HG03432 (cell line): ENCODE results near the gene TNS1.
A peak's percentile ranks its signal among the peaks of the same experiment; 100 is the strongest.

ENCODE experiments used
- ATAC-seq: cut with Tn5 transposase; IDR thresholded peaks from one replicate; pipeline ENCODE4 v1.9.1; 2021; ENCODE audit warnings: mild to moderate bottlenecking, moderate library complexity; ENCODE audit not compliant: unreplicated experiment

TNS1 gene

DNA sequence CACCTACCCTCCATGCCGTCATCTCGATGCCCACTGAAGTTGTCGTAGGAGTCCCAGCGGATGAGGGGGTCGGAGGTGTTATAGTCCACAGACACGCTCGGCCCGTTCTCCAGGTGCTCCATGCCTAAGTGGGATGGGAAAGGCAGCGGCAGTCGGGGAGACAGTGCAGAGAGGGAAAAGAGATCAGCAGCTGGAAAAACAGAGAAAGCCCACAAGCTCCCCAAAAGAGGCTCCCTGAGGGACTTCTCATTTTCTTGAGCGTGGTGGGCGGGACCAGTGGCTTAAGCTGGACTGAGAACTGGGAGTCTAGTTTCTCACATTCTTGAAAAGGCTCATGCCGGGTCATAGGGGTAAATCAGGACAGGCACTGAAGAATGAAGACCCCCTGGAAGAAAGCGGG lies 121.9 kb downstream of the TNS1 start:
- no peak for ATAC-seq

DNA sequence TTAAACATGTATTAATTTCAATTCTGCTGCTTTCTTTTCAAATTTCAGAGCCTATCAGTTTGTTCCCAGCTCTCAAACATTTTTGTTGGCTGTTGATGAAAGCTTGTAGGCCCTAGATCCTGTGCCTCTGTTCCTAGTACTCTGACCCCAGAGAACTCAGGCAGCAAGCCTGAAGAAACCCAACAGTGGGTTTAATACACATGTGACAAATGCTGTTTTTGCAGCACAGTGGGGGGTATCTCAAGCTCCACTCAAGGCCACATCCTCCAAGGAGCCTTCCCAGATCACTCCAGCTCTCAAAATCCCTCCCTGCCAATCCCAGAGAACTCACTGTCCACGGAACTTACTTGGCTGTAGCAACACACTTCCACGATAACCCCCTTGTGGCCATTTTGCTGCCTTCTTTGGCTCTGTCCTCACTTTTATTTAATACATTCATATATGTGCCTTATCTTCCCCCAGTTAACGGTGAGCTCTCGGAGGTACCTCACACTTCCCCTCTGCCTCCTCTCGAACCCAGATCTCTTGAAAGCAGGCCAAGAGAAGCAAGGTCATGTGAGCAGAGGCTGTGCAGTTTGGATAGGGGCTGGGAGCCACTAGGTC lies 122.4 kb downstream of the TNS1 start:
- ATAC-seq = no peak

DNA sequence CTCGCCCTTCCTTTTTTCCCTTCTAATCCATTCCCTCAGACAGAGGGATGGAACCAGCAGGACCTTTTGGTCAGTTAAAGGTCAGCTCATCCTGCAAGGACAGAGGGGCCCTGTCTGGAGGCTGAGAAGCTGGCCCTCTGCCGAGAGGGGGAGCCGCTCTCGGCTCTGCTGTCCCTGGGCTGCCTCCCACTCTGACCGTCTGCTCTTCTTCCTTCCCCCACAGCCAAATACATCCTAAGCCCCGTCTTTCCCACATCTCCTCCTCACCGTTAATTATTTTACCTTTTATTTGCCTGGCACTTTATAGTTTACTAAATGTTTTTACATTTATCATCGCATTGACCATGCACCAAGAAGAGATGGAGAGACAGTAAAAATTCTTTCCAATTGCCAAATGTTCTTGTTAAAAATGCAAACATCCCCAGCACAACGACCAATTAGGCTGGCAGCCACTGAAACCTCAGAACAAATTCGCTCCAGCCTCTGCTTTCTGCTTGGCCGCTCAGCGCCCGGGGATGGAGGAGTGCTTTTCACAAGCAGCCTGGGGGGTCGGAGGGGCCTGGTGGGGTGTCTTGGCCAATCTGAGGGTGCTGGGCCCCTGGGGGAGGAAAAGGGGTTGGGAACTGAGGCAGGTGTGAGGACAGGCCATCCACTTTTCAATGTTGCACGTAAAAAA lies 123.7 kb downstream of the TNS1 start:
- no peak for ATAC-seq

DNA sequence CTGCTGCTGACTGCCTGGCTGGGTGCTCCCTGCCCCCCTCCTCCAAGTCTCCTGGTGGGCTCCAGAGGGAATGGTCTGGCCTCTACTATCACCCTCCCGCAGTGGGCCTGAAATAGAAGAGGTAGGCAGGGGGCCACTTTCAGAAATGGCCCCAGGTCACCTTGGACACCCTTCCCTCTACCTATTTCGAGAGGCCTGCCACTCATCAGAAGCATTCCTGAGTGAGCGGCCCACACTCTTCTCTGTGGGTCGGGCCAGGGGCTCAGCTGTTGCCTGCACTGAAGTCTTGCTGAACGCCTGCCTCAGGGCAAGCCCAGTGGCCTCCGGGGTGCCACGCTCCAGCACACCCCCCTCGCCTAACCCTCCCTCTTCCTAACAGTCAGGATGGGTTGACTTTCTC lies 124.9 kb downstream of the TNS1 start:
- ATAC-seq = no peak

DNA sequence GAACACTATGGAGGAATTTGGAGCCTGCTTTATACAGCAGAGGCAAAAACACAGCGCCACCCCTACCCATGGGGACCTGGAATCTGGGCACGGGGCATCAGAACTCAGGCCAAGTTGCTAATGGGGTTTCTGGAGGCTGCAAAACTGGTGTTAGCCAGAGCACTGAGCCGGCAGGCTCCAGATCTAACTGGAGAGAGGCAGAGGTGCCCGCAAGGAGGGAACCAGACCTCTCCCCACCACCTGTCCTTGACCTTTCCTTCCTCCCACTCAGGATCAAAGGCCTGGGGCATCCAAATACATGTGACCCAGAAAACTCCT lies 126.6 kb downstream of the TNS1 start:
- no peak for ATAC-seq

DNA sequence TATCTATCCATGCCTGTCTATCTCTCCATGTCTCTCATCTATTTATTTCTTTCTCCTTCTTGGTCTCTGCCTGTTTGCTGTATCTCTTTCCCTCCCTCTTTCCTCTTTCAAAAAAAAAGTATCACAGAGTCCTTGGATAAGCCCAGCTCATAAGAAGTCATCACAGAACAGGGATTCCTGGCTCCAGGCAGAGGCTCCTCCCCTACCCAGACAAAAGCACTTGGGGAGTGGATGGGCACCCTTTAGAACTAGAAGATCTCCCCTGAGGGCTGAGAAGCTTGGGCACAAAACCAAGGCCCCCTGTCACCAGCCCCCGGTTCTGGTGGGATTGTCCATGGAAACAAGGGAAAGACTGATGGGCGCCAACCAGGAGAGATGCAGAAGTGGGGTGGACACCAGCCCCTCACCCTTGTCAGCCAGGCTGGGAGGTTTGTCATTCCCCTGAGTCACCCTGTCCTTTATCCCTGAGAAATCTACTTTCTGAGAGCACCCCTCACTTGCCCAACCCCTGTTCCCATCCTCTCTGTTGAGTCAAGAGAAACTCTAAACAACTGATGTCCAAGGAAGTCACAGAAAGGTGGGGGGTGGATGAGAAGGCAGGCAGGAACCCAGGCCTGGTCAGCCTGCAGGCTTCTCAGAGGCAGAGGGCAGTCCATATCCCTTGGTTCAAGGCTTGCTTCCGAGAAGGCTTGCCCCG lies 127.1 kb downstream of the TNS1 start:
- ATAC-seq = no peak

DNA sequence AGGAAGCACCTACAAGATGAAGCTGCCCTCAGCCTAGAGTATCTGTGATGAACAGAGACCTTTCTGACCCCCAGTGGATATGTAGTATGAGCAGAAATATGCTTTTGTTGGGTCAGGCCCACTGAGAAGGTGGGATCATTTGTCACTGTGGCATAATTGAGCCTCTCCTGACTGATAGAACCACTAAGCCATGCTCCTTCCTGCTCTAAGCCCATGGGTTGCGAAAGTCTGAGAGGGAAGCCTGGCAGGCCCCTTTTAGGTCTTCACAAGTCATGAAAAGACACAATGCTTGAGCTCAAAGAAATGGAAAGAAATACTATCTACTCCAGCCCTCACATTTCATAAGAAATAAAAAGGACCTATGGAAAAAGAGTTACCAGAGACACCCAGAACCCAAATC lies 127.7 kb downstream of the TNS1 start:
- no peak for ATAC-seq

DNA sequence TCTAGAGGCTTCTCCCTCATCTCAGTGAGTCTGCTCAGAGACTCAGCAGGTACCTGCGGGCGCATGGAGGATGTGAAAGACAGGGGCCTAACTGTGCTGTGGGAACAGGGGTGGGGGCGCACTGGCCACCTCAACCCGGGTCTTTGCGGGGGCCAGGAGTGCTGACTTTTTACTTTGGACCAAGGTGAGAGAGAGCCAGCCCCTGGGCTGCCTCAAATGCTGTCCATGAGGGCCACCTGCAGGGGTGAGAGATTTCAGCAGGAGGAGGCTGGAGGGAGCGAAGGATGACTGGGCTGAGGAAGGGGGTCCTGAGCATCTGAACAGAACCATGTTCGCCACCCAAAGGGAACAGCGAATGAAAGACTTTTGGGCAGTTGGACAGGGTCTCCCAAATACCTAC lies 129.4 kb downstream of the TNS1 start:
- no peak for ATAC-seq

DNA sequence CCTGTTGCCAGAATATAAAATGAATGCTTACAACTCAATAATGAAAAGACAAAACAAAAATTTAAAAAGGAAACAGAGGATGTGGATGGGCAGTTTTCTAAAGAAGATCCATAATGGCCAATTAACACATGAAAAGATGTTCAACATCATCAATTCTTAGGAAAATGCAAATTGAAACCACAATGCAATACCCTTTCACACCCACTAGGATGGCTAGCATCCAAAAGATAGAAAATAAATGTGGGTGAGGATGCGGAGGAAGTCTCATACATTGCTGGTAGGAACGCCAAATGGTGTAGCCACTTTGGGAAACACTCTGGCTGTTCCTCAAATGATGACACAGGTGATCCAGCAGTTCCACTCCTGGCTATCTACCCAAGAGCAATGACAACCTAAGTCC lies 130.5 kb downstream of the TNS1 start:
- no peak for ATAC-seq

DNA sequence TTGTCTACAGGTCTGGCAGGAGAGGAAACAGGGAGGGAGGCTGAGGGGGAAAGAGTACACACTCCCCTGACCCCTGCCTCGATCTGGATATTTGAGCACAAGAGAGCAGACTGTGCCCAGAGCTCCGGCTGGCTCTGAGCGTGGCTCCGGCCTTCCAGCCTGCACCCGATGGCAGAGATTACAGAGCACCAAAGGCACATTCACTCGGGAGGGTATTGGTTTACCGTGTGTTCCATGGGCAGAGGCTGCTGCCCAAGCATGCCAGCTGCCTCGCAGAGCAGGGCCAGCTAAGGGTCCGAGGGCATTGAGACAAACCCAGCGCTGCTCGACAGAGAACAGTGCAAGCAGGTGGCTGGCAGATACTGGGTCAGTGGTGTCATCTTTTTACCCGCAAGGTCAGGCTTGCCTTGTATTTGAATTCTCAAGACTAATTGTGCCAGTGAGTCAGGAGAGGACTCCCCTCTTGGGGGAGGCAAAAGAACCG lies 132.2 kb downstream of the TNS1 start:
- ATAC-seq = no peak

DNA sequence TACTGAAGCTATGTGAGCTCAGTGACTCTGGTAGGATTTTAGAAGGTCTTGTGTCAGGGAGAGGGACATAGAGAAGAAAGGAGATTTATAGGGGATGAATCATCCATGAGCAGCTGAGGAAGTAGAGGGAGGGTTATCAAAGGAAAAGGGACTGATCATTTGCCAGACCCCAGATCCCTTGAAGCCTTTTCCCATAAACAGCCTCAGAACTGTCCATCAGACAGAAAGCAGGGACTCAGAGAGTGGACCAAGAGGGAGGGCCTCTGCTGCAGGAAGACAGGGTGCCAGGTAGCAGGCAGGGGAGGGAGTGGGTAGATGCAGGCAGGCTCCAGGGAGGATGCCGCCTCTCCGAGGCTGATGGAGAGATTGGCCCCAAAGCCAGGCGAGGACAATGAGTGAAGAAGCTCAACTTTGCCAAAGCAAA lies 133.9 kb downstream of the TNS1 start:
- ATAC-seq = no peak

DNA sequence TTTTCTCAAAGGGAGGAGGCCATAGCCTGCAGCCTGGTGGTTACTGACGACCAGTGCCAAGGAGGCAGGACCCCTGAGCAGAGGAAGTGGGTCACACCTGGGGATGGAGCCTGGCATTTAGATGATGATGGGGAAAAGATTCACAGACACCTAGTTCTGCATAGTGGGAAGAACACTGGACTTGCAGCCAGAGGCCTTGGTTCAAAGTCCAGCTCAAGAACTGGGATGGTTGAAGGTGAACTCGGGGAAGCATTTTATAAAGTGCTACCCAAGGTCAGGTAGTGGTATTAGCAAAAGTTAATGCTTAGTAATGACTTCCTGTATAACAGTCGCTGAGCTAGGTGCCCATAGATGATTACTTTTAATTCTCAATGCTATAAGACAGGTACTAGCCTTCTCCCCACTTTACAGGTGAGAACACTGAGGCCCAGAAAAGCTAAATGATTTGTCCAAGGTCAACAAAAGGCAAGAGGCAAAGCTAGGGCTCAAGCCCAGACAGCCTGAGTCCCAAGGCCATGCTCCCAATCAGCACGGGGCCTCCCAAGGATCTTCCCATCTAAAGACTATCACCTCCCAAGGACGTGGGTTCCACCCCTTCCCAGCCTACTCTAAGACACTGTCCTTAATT lies 134.4 kb downstream of the TNS1 start:
- no peak for ATAC-seq

DNA sequence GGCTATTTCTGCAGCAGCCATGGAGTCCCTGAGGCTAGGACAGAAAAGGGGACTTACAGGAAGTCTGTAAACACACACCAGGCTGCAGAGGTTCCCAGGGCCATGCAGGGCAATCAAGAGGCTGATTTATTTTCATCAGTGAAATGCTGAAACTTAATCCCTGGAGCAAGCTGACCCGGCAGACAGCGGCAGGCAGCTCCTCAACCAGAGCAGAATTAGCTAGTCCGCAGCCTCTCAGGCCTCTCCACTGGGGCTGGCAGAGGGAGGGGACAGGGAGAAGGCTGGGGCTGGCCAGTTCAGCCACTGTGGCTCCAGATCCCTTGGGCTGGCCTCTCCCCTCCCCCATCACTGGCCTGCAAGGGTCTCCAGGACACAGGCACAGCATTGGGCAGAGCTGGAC lies 136.3 kb downstream of the TNS1 start:
- no peak for ATAC-seq

DNA sequence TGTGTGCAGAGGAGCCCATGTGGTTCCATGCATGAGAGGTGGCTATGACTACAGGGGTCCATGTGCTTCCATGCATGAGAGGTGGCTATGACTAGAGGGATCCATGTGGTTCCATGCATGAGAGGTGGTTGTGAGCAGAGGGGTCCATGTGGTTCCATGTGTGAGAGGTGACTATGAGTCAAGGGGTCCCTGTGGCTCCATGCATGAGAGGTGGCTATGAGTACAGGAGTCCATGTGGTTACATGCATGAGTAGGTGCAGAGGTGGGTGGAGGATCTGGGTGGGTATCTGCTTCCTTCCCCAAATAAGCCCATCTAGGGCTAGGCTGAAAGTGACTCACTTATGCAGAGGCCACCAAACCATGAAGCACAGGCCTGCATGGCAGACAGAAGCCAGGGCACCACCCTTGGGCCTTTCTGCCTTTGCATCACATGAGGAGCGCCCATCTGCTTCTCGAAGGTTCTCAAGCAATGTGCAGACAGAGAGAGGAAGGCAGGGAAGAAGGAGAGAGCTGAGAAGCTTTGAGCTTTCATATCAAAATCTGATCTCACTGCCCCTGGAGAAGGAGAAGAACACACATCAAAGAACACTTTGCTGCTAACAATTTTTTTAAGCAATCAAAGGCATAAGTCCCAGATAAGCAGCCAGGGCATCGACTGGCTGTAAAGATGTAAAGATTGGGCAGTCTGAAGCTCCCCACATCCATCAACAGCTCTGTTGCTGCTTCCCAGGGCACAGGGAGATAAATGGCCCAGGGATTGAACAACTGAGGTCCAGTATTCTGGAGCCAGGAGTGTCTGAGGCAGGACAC lies 137.6 kb downstream of the TNS1 start:
- ATAC-seq = peak; percentile 74

DNA sequence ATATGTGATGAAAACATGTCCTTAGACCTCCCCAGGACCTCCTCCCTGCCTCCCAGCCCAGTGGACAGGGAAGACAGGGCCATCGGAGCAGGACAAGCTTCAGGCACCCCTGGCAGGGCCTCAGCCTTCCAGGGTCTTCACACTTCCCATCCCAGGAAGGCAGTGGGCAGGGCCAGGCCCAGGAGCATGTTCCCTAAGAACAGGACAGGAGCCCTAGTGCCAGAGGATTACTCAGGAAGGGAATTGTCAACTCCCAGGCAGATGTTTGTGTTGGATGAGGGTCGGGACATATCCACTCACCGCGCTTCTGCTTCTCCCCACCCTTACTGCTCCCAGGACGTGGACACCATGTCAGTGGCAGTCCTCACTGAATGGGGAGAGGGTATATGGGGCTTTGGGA lies 138.9 kb downstream of the TNS1 start:
- no peak for ATAC-seq

DNA sequence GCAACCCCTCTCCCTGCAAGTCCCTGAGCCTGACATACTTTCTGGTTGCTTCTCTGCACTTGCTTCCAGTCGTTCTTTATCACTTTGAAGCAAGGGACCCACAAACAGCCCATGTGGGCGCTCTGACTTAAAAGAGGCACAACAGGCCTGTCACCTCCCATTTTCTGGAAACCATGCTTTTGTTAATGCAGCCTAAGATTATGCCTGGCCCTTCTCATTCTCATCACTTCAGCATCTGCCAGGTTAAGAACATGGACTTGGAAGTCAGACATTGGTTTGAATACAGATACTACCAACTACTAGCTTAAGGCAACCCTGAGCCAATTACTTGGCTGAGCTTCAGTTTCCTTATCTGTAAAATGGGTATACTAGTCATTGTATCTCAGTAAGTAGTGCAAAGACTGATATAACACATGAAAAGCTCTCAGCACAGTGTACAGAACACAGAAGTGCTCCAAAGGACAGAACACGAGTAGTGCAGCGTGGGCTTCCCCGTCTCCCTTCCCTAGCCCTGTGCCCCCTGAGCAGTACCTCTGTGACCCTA lies 141.4 kb downstream of the TNS1 start:
- no peak for ATAC-seq

DNA sequence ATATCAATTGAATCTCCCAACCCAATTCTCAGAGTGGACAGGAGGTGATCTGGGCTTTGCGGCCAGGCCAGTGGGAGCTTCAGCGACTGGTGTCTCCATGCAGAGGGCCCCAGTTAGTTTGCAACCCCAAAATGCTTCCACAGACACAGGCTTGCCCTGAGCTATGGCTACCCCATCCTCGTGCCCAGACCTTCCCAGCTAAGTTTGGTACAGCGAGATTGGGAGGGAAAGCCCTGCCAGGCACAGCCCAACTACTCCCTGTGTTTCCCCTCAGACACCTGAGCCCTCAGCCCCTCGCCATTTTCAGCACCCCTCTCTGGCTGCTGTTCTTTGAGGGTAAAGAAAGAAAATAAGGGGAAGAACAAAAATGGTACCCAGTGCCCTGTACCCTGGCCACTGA lies 142.9 kb downstream of the TNS1 start:
- no peak for ATAC-seq

DNA sequence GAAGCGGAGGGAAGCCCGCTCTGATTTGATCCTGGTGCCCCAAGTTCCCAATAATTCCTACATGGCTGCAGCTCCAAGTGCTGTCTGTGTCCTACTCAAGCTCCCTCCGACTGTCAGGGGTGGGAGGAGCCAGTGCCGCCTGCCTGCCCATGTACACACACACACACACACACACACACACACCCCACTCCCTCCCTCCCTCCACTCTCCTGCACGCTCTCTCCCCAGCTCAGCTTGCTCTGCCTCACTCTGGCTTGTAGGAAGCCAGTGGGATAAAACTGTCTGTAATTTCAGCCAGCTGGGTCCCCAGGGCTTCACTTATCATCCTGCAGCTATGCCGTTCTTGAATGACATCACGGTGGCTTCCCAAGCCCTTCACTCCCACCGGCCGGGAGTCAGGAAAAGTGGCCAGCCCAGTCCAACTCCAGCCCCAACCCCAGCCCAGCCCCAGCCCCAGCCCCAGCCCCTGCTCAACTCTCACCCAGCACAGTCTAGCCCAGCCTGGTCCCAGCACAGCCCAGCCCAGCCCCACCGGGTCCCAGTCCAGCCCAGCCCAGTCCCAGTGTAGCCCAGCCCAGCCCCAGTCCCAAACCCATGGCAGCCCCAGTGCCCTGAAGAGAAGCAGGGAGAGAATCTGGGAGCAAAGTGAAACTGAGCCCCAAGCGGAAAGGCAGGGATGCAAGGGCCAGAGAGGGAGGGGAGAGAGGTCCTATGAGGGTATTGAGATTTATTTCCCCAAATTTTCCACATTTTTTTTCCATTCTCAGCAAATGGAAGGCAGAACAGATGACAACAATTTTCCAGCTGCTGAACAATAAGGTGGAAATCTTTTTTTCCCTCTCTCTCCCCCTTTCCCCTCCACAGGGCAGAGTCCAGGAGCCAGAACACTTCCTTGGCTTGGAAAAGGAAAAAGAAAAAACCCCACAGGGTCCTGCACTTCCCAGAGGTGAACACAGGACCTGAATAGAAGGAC lies 144.0 kb downstream of the TNS1 start:
- no peak for ATAC-seq

DNA sequence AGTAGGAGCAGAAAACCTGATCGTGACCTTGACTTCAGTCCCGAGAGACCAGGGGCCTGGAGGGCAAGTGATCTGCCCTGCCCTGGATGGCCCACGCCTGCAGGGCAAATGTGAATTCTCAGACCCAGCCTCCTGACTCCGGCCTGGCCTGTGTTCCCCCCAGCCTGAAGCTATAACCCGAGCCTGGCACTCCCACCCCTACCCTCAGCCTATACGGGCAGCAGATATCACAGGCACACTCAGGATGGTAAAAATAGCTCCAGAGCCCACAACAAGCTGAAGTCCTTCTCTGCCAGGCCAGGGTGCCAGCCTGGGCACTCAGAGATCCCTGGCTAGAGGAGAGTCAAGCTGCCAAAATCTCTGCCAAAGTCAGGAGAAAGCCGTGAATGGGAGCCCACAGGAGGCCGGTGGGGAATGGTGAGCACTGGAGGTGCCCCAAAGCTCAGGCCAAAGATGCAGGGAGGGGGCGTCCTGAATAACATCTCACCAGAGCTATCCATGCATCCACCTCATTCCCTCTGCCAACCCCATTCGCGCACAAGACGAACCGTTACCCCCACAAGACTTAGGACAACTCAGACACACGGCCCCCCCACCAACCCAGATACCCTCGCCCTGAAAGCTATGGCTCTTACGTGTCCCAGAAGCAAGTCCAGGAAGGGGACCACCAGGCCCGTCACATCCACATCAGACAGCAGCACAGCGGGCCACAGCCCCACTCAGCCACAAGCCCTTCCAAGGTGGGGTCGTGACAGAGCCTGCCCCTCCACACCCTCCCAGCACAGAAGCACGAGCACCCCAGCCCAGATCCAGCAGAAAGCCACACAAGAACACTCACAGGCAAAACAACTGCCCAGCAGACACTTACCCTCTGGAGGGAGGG lies 144.9 kb downstream of the TNS1 start:
- no peak for ATAC-seq
